GM23248 (cell line): Measurements from ENCODE around the gene SLC13A3.

ENCODE experiments used
- EZH2 ChIP-seq: fragments of 200-600 bp; sonication (generic); IDR thresholded peaks from 2 replicates; pipeline ENCODE4 v1.6.1; 2018; ENCODE audit warnings: antibody characterized with exemption, mild to moderate bottlenecking; ENCODE audit not compliant: insufficient read depth, poor library complexity, severe bottlenecking
- EZH2phosphoT487 ChIP-seq: fragments of 200-600 bp; sonication (generic); IDR thresholded peaks from 2 replicates; pipeline ENCODE4 v1.6.1; 2018; ENCODE audit warnings: antibody characterized with exemption, moderate library complexity, mild to moderate bottlenecking, low read depth; ENCODE audit not compliant: insufficient read depth

- TF ChIP-seq EZH2phosphoT487 (no peak), EZH2 (no peak)
Measured at GRCh38 chr20:46600286-46600752, 50.9 kb downstream of the SLC13A3 start.
